GM19043 (cell line): ENCODE results near the gene SIGMAR1.

Source experiments
- ATAC-seq: cut with Tn5 transposase; IDR thresholded peaks from one replicate; pipeline ENCODE4 v1.9.1; 2021; ENCODE audit warnings: low read depth; ENCODE audit not compliant: unreplicated experiment

The SIGMAR1 gene

GRCh38 chr9:34607331-34607730, 30.3 kb downstream of the SIGMAR1 start:
- ATAC-seq, result no peak

GRCh38 chr9:34606905-34607304, 30.7 kb downstream of the SIGMAR1 start:
- no peak for ATAC-seq

- no peak for ATAC-seq
Measured at GRCh38 chr9:34606190-34606589, 31.4 kb downstream of the SIGMAR1 start.

GRCh38 chr9:34603610-34604231, 33.9 kb downstream of the SIGMAR1 start:
- ATAC-seq, result peak; percentile 78

GRCh38 chr9:34601937-34602573, 35.5 kb downstream of the SIGMAR1 start:
- no peak for ATAC-seq

GRCh38 chr9:34600908-34601307, 36.7 kb downstream of the SIGMAR1 start:
- ATAC-seq, result no peak

- no peak for ATAC-seq
Measured at GRCh38 chr9:34599546-34599945, 38.0 kb downstream of the SIGMAR1 start.

GRCh38 chr9:34594177-34594576, 43.4 kb downstream of the SIGMAR1 start:
- no peak for ATAC-seq

- ATAC-seq, result no peak
Measured at GRCh38 chr9:34592895-34593601, 44.5 kb downstream of the SIGMAR1 start.

GRCh38 chr9:34591917-34592866, 45.4 kb downstream of the SIGMAR1 start:
- ATAC-seq, result no peak

- no peak for ATAC-seq
Measured at GRCh38 chr9:34591248-34591916, 46.2 kb downstream of the SIGMAR1 start.

- no peak for ATAC-seq
Measured at GRCh38 chr9:34590381-34591247, 47.0 kb downstream of the SIGMAR1 start.

GRCh38 chr9:34589636-34590380, 47.8 kb downstream of the SIGMAR1 start, which contains the start of gene CNTFR:
Gene CNTFR (minus strand): TSS chr9:34589724. CDS start chr9:34568981, 20,743 bp downstream.
- no peak for ATAC-seq

GRCh38 chr9:34588671-34589635, 48.6 kb downstream of the SIGMAR1 start:
- ATAC-seq, result no peak

- ATAC-seq, result no peak
Measured at GRCh38 chr9:34587271-34587670, 50.3 kb downstream of the SIGMAR1 start.

GRCh38 chr9:34585946-34586669, 51.5 kb downstream of the SIGMAR1 start:
- ATAC-seq, result no peak

GRCh38 chr9:34584970-34585369, 52.6 kb downstream of the SIGMAR1 start:
- no peak for ATAC-seq
